GM21576 (cell line): Measurements from ENCODE around the gene OPA3.

Source experiments
- ATAC-seq: cut with Tn5 transposase; IDR thresholded peaks from one replicate; pipeline ENCODE4 v1.9.1; 2021; ENCODE audit warnings: mild to moderate bottlenecking, moderate library complexity; ENCODE audit not compliant: unreplicated experiment

Gene OPA3

DNA sequence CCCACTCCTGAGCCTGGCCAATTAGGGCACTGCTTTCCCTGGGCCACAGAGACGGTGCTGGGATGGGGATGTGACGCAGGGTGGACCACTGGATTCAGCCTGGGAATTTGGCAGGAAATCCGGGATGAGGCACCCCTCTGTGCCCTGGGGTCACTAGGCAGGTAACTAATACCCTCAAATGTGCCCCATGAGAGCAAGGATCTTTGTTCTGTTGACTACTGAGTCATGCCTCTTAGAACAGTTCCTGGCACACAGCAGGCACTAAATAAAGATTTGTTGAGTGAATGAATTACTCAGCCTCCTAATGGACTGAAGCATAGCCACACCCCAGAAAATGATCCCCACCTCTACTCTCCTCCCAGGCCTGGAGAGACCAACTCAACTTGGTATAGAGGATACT lies 15.9 kb downstream of the OPA3 start:
- ATAC-seq, result no peak

DNA sequence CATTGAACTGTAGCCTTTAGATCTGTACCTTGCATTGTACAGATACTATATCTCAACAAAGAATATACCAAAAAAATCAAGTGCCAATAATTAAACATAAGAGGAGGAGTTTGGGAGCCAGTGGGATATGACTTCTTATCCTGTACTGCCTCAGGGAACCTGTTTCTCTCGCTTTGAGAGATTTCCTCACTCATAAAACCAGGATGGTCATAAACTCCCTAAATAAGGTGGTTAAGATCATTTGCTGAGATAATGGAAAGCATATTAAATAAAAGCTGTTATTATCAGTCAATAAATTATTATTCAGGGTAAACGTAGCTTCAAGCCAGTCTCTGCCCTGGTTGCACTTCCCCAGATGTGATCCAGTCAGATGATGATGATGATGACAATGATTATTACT lies 17.0 kb downstream of the OPA3 start:
- no peak for ATAC-seq

DNA sequence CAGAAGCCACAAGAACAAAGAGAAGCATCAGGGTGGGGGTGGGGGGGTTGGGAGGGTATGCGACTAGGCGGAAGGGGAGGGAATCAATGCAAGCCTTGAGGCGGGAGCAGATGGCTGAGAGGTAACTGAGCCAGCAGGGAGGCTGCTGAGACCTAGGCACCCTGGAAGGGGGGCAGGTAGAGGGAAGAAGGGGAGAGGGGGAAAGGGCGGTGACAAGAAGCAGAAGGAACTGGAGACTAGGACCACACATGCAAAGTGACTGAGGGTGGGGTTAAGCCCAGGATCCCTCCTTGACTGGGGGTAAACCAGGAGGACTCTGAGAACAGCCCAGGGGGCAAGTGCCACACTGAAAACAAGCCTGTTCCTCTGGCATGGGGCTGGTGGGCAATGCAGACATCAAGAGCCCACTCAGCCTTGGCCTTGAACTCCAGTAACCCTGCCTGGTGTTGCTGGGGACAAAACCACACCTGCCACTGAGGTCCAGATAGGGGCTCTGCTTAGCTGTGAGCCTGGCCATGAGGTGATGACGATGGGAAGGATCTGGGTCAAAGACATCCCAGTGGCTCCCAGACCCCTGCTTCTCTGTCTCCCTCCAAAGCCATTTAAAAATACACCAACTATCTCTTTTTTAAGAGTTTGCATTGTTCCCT lies 20.3 kb downstream of the OPA3 start:
- ATAC-seq, result no peak

GRCh38 chr19:45560686-45561085 lies 23.9 kb downstream of the OPA3 start:
- ATAC-seq, result no peak

DNA sequence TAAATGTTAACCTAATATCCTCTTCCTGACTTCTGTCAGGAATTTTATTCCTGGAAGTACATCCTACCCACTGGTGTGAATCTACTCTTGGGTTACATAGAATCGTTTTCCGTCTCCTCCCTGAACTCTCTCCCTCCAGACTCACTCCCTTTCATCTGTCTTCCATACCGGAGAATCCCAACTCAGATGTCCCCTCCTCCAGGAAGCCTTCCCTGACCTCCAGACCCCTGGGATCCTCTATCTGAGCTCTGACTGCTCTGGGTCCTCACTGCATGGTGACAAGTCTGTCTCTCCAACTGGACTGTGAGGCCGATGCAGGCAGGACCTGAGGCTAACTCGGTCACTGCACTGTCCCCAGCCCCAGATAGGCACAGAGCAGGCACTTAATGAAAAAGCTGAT lies 24.6 kb downstream of the OPA3 start:
- ATAC-seq, result no peak

- ATAC-seq, result no peak
These were observed 26.2 kb downstream of the OPA3 start for GRCh38 chr19:45558399-45558878.

- ATAC-seq, result no peak
These were observed 27.8 kb downstream of the OPA3 start for GRCh38 chr19:45556835-45557234.

GRCh38 chr19:45554481-45554880 lies 30.1 kb downstream of the OPA3 start:
- no peak for ATAC-seq

DNA sequence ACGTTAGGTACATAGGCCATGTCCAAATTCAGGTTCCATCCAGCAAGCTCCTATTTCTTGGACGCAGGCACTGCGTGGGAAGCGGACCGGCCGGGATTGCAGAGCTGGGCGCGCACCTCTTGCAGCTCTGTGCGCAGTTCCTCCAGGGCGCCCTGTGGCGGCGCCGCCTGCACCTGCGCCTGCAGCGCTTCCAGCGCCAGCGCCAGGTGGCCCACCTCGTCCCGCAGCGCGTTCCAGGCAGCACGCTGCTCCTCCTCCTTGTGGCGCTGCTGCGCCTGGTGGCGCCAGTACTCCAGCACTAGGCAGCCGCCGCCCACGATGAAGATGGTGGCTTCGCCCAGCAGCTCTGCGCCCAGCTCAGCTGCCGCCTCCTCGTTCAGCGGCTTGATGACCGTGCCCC lies 31.1 kb downstream of the OPA3 start:
- no peak for ATAC-seq

- ATAC-seq, result no peak
These were observed 36.5 kb downstream of the OPA3 start for GRCh38 chr19:45547965-45548609.

GRCh38 chr19:45547211-45547770 lies 37.3 kb downstream of the OPA3 start:
- no peak for ATAC-seq

GRCh38 chr19:45542234-45542668 lies 42.4 kb downstream of the OPA3 start:
- no peak for ATAC-seq

DNA sequence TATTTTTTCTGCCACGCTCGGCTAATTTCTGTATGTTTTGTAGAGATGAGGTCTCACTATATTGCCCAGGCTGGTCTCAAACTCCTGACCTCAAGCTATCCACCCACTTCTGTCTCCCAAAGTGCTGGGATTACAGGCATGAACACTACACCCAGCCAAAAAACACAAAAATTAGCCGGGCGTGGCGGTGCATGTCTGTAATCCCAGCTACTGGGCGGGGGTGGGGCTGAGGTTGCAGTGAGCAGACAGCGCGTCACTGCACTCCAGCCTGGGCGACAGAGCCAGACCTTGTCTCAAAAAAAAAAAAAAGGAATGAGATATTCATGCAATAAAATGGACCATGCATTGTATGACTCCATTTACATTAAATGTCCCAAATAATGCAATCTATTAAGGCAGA lies 45.1 kb downstream of the OPA3 start:
- no peak for ATAC-seq

- no peak for ATAC-seq
These were observed 53.3 kb downstream of the OPA3 start for GRCh38 chr19:45531349-45531748.

- no peak for ATAC-seq
These were observed 55.2 kb downstream of the OPA3 start for GRCh38 chr19:45529420-45529785.

DNA sequence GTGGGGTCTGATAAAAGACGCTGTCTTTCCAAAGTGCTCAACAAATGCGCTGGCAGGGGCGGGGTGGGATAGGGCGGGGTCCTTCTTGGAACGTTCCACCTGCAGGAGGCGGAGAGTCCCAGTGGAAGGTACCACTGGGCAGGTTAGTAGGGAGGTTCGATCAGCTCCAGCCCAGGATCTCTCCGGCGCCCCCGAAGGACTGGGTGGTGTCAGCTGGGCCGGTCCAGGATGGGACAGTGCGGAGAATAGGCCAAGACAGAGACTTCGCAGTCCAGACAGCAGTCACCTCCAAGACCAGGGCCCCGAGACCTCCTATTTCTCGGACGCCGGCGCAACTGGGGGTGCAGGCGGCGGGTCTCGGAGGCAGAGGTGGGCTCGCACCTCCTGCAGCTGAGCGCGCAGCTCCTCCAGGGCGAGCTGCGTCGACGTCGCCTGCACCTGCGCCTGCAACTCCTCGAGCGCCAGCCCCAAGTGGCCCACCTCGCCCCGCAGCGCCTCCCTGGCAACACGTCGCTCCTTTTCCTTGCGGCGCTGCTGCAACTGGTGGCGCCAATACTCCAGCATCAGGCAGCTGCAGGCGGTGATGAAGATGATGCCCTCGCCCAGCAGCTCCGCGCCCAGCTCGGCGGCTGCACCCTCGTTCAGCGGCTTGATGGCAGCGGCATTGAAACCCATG lies 55.7 kb downstream of the OPA3 start:
- no peak for ATAC-seq

- no peak for ATAC-seq
These were observed 56.4 kb downstream of the OPA3 start for GRCh38 chr19:45528149-45528743.

DNA sequence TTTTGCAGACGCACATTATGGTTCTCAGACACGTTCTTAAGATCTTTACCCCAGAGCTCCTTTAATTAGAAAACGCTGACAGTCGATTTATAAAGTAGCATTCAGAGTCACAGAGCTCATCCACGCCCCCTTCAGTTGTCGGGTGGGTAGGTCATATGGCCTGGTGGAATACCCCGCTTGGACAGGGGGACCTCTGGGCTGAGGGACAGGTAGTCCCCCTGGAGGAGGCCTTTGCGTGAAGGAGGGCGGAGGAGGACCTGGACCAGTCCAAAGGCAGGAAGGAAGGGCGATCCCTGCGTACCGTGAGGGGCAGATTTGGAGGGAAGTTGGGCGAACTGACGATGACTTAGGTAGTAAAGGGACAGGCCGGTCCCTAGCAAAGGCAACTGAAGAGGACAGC lies 56.9 kb downstream of the OPA3 start:
- ATAC-seq, result no peak

GRCh38 chr19:45526971-45527370 lies 57.6 kb downstream of the OPA3 start:
- no peak for ATAC-seq

GRCh38 chr19:45526143-45526542 lies 58.5 kb downstream of the OPA3 start:
- ATAC-seq, result no peak

- no peak for ATAC-seq
These were observed 60.0 kb downstream of the OPA3 start for GRCh38 chr19:45524575-45525129.
